ENCODE measurements around the gene KLF7. TPM values are rescaled to one million over a fixed set of nuclear protein-coding genes. Genes with fewer than 3 reads are reported as not detected.

The KLF7 gene
- total RNA-seq, 1 donor from 2014 or later = 5.2 TPM

DNA sequence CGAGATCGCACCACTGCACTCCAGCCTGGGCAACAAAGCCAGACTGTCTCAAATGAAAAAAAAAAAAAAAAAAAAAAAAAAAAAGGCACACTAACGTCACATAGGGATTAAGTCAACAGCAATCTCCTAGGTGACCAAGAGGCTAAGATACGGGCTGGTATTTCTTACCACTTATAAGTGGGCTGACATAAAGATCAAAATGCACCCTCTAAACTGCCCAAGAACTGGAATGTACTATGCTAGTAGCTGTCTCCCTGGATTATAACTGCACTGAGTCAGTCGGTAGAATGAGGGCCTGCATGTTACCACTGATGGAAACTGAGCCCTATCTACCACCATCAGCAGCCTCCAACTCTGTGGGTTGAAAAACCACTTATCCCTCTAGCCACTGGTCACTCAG, 80.6 kb downstream of the KLF7 start:
- Histone ChIP-seq H3K9ac (no peak overlapping the region), H3K79me2 (ENCODE audit: low read depth) (no peaks in the 10 kb centered on the region)
- TF ChIP-seq, protein P1, sequence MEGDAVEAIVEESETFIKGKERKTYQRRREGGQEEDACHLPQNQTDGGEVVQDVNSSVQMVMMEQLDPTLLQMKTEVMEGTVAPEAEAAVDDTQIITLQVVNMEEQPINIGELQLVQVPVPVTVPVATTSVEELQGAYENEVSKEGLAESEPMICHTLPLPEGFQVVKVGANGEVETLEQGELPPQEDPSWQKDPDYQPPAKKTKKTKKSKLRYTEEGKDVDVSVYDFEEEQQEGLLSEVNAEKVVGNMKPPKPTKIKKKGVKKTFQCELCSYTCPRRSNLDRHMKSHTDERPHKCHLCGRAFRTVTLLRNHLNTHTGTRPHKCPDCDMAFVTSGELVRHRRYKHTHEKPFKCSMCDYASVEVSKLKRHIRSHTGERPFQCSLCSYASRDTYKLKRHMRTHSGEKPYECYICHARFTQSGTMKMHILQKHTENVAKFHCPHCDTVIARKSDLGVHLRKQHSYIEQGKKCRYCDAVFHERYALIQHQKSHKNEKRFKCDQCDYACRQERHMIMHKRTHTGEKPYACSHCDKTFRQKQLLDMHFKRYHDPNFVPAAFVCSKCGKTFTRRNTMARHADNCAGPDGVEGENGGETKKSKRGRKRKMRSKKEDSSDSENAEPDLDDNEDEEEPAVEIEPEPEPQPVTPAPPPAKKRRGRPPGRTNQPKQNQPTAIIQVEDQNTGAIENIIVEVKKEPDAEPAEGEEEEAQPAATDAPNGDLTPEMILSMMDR (IDR thresholded peaks at IDR 0.05) = no peak
- TF ChIP-seq EZH2phosphoT487 (IDR thresholded peaks at IDR 0.05) = no peak
- no peak for TF ChIP-seq EZH2 (IDR thresholded peaks at IDR 0.05)

DNA sequence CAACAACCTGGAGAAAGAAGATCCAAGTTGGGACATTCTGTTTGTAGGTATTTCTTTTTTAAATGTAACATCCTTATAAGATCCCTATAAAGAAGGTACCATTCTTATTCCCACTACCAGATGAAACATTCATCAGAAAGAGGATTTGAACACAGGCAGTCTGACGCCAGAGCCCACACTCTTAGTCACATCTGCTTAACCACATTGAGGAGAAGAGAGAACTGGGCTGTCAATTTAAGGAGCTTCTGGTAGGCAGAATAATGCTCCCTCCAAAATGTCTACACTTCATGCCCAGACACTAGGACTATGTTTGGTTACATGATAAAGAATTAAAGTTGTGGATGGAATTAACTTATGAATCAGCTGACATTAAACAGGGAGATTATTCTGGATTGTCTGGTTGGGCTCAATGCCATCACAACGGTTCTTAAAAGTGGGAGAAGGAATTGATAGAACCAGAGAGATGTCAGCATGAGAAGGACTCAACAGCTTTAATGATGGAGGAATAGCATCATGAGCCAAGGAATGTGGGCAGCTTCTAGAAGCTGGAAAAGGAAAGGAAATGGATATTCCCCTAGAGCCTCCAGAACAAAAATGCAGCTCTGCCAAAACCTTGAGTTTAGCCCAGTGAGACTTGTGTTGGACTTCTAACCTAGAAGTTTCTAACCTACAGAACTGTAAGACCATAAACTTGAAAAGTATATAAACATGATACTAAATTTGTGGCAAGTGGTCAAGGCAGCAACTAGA, 82.2 kb downstream of the KLF7 start:
- H3K9me3 ChIP-seq (ENCODE audit: low read depth) = no peaks in the 10 kb centered on the region
- no peak overlapping the region for H3K4me2 ChIP-seq
- Mint-ChIP-seq H3K4me1 (peaks cover 9% of the 10 kb centered on the region), H3K36me3 (peaks cover 44% of the 10 kb centered on the region), H3K9me3 (no peaks in the 10 kb centered on the region), H3K4me3 (no peak overlapping the region), H3K27me3 (ENCODE audit: insufficient read depth, low read depth) (no peaks in the 10 kb centered on the region), H3K27ac (no peak overlapping the region)
- H3F3A ChIP-seq (ENCODE audit: low read depth) = no peaks in the 10 kb centered on the region
- H3K4me3 ChIP-seq = no peak overlapping the region
- no peak overlapping the region for H3K27ac ChIP-seq
- TF ChIP-seq, protein P1 (IDR thresholded peaks at IDR 0.05) = no peak
- TF ChIP-seq EZH2phosphoT487 (IDR thresholded peaks at IDR 0.05) = no peak
- TF ChIP-seq EZH2 (IDR thresholded peaks at IDR 0.05) = no peak
- peaks cover 9% of the 10 kb centered on the region for H3K4me1 ChIP-seq
- H4K20me1 ChIP-seq (ENCODE audit: low read depth) = no peaks in the 10 kb centered on the region
- no peaks in the 10 kb centered on the region for H3K36me3 ChIP-seq
- DNase-seq (ENCODE audit: low spot score) = no peak
- no peak overlapping the region for H3K9ac ChIP-seq
- no peaks in the 10 kb centered on the region for H3K79me2 ChIP-seq (ENCODE audit: low read depth)
- no peaks in the 10 kb centered on the region for H3K27me3 ChIP-seq
- no peak overlapping the region for H2AFZ ChIP-seq (replicated peaks)

More for the DNA sequence above, 80.6 kb downstream of the KLF7 start:
- no peaks in the 10 kb centered on the region for H3K27me3 Mint-ChIP-seq (ENCODE audit: insufficient read depth, low read depth)
- no peaks in the 10 kb centered on the region for H3K9me3 Mint-ChIP-seq
- Histone ChIP-seq H2AFZ (replicated peaks) (no peak overlapping the region), H3K27ac (no peak overlapping the region), H3K4me2 (no peak overlapping the region), H3K36me3 (no peaks in the 10 kb centered on the region), H3F3A (ENCODE audit: low read depth) (peaks cover 4% of the 10 kb centered on the region), H3K9me3 (ENCODE audit: low read depth) (no peaks in the 10 kb centered on the region), H3K4me1 (peaks cover 19% of the 10 kb centered on the region), H3K4me3 (no peak overlapping the region), H4K20me1 (ENCODE audit: low read depth) (no peaks in the 10 kb centered on the region), H3K27me3 (no peaks in the 10 kb centered on the region)
- DNase-seq (ENCODE audit: low spot score) = no peak
- H3K4me1 Mint-ChIP-seq = peaks cover 12% of the 10 kb centered on the region
- H3K4me3 Mint-ChIP-seq = no peak overlapping the region
- H3K27ac Mint-ChIP-seq = no peak overlapping the region
- peaks cover 39% of the 10 kb centered on the region for H3K36me3 Mint-ChIP-seq

DNA sequence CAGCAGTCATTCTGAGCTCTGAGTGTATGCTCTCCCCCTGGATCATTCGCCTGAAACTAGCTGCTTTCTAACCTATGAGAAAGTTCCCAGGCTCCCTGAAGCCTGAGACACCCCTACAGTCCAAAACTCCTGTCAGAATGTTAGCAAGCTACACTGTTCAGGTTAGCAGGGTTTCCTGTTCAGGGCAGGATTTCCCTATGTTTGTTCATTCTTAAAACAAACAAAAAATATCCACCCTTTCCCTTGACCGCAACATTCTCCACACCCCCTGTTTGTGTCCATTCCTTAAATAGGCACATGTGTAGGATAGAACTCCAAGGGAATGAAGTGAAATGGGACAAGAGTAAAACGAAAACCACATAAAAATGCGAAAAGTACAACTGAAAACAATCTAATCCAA, 83.1 kb downstream of the KLF7 start:
- Histone ChIP-seq H3K9ac (no peak overlapping the region), H3K79me2 (ENCODE audit: low read depth) (no peaks in the 10 kb centered on the region), H2AFZ (replicated peaks) (no peak overlapping the region), H3K27ac (no peak overlapping the region), H4K20me1 (ENCODE audit: low read depth) (no peaks in the 10 kb centered on the region), H3K9me3 (ENCODE audit: low read depth) (no peaks in the 10 kb centered on the region), H3K27me3 (no peaks in the 10 kb centered on the region), H3K36me3 (no peaks in the 10 kb centered on the region), H3K4me2 (no peak overlapping the region), H3F3A (ENCODE audit: low read depth) (no peaks in the 10 kb centered on the region), H3K4me3 (no peak overlapping the region), H3K4me1 (peaks cover 12% of the 10 kb centered on the region)
- peaks cover 44% of the 10 kb centered on the region for H3K36me3 Mint-ChIP-seq
- DNase-seq (ENCODE audit: low spot score) = no peak
- H3K4me1 Mint-ChIP-seq = peaks cover 7% of the 10 kb centered on the region
- no peaks in the 10 kb centered on the region for H3K9me3 Mint-ChIP-seq
- TF ChIP-seq EZH2phosphoT487 (IDR thresholded peaks at IDR 0.05) (no peak), EZH2 (IDR thresholded peaks at IDR 0.05) (no peak)
- TF ChIP-seq, protein P1 (IDR thresholded peaks at IDR 0.05) = no peak
- no peaks in the 10 kb centered on the region for H3K27me3 Mint-ChIP-seq (ENCODE audit: insufficient read depth, low read depth)
- H3K27ac Mint-ChIP-seq = no peak overlapping the region
- H3K4me3 Mint-ChIP-seq = no peak overlapping the region

All from neural progenitor cell (in vitro differentiated cells).